Bone marrow (tissue), 2 donors: ENCODE results near the gene TFF1.
A peak's percentile ranks its signal among the peaks of the same experiment; 100 is the strongest.

ENCODE experiments used
- DNase-seq, 2 donors: peaks; one replicate each; lab custom pipeline; 2025; lab: John Stamatoyannopoulos, UW

The TFF1 gene

DNA sequence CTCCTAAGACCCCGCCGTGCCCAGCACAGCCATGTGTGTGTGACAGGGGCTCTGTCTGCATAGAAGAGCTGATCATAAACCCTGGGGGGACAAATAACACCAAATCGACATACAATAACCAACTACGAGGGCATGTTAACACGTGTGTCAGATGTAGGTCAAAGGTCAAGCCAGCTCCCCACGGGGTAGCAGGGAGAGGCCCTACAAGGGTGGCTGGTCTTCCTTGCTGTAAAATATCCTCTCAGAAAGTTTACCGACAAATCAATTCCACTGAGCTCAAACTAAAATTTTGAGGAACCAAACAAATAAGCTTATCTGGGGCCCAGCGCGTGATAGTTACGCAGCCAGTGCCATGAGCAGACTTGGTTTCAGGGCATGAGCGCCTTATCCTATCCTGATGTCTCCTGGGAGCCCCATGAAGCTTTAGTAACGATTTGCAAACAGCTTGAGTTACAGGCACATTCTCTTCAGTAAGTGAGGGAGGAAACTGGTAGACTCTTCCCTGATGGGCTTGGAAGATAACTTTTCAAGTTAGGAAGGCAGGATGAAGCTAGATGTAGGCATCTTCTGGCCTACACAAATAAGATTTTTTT is 32.2 kb upstream of the TFF1 start:
- DNase-seq = no peak

DNA sequence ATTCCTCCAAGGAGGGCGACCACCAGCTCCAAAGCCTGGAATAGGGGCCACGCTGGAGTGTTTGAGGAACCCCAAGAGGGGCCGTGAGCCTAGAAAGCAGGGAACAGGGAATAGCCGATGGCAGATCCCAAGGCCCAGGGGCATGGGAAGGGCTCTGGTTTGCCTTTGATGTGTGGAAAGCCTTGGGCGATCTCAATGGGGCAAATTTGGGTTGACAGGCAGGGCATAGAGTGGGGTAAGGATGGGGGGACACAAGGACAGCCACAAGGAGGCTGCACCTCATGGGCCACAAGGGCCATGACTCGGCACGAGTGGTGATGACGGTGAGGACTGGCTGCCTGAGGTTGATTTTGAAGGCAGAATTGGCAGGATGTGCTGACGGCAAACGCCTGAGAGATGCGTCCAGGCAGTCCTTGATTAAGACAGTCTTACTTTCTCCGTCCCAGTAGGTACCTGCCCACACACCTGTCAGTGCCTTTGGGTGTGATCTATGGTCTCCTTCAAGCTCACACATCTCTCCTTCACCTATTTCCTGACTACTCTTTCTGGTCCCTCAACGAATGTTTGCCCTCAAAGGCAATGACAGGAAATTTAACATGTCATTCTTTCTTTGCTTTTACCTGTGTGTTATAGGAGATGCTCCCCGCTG is 31.5 kb upstream of the TFF1 start:
- no peak for DNase-seq

DNA sequence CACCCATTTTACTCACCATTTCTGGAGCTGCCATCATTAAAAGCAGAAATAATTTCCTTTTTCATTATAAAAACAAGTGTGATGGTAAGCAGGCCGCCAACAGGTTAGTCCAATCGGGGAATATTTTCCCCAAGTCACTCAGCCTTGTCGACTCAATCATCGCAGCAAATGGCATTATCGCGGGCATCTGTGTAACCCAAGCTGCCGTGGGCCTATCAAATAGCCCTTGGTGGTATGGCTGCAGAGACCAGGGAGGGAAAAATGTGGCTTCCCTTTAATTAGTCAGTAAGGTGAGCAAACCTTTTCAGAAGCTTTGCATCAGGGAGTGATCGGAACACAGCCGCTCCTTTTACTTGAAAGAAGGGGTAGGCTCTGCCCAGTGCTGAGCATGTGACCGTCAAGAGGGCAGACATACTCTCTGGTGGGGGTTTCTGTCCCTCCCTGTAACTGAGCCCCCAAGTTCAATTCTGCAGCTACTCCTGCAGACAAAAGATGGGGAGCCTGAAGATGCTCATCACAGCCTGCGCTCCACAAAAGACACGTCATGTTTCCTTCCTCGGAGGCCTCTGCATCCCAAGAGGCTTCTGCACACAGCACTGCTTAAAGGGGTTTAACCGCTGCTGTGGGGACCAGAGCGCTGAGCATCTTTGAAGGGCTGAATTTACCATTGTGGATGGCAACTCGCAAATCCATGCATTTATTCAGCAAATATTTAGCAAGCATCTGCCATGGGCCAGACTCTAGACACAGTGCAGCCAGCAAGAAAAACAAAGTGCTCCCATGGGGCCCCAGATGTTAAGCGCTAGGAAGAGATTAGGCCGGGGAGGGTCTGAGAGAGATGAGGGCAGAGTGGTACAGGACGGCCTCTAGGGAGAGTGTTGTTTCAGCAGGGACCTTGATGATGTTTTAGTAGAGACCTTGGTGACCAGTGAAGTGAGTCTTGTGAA is 30.7 kb upstream of the TFF1 start:
- DNase-seq = no peak

DNA sequence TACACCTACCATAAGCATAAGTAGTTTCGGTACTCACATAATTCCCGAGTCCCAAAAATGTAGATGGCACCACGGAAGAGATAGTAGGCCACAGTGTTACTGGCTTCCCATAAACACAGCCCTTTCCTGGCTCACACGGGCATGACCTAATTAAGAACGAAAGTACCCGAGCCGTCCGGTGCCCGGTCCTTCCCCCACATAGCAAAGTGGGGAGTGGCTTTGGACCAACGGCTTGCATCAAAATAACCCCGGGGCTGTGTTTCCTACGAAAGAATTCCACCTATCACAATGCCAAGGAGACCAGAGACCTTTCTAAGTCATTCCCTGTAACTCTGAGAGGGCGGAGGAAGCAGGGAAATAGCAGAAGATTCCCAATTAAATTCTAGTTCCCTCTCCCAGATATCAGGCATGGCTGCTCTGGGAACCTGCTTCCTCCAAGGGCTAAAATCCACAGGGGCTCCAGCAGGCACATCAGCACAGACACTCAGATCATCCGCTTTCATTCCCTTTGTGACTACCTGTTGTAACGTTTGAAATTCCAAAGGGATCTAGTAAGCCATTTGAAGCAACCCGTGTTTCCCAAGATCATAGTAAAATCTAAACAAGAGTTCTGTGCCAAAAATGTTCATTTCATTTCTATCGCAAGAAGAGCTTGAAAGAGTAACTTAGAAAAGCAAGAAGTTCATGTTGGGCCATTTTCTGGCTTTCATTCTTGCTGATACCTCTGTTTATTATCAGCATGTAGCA is 29.7 kb upstream of the TFF1 start, which contains the start of gene TMPRSS3:
TSS of gene TMPRSS3 (minus strand) at position 148 of the 747 bp plus-strand sequence. CDS start 635 bp downstream, outside the sequence.
- DNase-seq = no peak

DNA sequence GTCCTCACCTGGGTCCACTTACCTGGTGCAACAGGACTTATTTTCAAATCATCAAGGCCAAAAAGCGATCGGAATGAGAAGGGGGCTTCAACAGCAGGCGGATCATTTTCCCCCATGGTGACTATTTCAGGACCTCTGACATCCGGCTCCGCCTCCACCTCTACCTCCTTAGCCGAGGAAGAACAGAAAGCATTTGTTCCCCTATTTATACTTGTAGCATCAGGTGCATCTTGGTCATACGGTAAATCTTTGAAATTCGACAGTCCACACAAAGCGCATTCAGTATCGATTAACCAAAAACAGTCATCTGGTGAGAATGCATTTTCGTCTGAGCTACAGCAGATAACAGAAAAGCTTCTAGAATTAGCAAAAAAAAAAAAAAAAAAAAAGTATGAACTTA is 29.0 kb upstream of the TFF1 start:
- no peak for DNase-seq

DNA sequence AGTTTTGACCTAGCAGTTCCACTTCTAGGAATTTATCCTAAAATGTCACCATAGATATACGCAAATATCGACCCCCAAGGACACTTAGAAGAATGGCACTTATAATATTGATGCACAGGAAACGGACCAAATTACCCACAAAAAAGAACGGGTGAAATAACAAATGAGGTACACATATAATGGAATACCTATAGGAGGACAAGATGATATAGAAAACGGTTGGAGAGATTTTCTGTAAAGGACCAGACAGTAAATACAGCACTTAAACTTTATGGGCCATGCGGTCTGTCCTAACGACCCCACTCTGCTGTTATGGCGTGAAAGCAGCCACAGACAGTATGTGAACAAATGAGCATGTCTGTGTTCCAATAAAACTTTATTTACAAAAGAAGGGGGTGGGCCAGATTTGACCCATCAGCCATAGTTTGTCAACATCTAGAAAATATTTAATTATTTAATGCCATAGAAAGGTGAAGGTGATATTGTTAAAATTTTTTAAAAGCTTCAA is 27.2 kb upstream of the TFF1 start:
- DNase-seq = no peak

DNA sequence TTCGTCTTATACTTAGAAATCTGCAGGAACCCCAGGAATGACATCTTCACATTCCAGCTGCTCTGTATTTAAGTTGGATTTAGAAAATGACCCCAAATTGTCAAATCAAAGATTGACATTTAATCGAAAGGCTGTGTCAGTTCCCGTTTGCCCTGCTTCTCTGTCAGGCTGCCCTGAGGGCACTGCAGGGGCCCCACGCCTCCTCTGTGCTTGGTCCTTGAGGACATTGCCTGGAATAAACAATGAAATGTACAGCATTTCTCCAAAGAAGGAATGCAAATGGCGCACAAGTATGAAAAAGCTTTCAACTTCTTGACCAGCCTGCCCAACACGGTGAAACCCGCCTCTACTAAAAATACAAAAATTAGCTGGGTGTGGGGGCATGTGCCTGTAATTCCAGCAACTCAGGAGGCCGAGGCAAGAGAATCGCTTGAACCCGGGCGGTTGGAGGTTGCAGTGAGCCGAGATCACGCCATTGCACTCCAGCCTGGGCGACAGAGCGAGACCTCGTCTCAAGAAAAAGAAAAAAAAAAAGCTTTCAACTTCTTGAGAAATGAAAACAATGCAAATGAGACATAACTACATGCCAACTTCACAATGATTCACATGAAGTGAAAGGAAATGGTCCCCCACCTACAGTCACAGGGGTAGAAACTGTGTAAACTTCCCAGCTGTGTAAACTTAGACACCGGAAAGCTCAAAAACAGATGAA is 26.6 kb upstream of the TFF1 start:
- no peak for DNase-seq

DNA sequence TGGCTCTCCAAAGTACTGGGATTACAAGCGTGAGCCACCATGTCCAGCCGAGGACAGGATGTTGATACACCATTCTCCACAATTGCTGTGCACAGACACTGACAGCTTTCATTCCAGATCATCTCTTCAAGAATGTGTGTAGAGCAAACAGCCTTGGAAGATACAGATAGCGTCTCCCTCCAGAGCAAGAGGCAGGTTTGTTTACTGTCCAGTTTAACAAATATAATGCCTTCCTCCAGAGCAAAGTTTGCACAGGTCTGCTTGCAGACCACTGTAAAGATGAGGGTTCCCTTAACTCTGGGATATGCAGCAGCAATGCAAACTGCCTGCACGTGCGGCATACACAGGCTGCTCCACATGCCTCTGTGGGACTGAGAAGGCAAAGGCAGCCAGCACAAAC is 25.0 kb upstream of the TFF1 start:
- no peak for DNase-seq

DNA sequence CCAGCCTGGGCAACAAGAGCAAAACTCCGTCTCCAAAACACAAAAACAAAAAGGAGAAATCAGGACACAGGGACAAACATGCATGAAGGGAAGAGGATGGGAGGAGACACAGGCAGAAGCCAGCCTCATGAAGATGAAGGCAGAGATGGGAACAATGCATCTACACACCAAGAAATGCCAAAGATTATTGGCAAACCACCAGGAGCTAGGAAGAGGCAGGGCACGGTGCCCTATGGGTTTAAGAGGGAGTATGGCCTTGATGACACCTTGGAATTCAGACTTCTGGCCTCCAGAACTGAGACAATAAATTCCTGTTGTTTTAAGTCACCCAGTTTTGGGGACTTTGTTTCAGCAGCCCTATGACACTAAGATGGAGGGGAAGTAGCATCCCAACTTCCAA is 24.4 kb upstream of the TFF1 start:
- no peak for DNase-seq

DNA sequence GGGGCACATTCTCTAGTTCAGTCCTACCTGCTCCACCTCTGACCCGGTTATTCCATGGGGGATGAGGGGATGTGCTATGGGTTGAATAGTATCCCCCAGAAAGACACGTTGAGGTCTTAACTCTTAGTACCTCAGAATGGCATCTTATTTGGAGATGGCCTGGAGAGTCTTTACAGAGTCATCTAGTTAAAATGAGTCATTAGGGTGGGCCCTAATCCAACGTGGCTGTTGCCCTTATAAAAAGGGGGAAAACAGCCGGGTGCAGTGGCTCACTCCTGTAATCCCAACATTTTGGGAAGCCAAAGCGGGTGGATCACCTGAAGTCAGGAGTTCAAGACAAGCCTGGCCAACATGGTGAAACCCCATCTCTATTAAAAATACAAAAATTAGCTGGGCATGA is 23.9 kb upstream of the TFF1 start:
- DNase-seq = no peak

DNA sequence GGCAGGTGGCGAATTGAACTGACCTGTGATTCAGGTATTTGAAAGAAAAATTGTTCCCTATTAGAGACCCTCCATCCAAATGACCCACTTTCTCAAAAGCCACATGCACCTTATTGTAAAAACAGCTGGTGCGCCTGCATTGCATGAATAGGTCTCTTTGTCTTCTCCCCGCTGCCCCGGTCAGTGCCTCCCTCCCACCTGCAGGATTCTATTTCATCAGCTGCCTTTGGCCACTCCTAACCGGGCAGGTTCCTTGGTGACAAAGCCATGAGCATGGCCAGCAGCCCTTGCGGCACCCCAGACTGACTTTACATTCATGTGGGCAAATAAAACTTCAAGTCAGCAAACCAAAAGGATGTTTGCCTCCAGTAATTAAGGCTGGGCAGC is 23.1 kb upstream of the TFF1 start:
- DNase-seq = no peak

DNA sequence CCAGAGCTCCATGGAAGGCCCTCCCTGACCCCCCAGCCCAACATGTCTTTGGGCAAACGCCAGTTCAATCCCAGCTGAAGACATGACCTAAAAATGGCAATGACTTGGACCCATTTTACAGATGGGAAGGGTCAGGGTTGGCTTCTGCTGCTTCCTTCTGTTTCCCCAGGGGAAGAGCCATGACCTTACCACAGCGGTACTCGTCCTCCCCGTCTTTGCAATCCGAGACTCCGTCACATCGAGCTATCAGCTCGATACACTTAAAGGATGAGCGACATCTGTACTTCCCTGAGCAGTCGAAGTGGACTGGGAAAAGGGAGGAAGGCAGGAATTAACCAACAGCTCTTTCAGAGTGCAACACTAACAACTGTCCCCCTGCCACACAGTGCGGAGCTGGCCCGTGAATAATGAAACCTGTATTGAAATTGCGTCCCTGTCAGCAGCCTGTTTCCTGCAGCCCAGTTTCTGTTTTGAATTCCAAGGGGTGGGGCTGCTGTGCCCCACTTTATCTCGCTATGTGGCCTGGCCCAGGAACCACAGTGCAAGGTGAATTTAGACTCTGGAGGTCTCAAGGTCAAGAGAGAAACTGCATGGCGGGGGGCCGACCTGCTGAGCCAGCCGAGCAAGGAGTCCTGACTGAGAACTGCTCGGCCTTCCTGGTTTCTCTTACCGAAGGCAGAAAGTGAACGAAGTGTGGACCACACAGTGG is 22.6 kb upstream of the TFF1 start:
- no peak for DNase-seq

DNA sequence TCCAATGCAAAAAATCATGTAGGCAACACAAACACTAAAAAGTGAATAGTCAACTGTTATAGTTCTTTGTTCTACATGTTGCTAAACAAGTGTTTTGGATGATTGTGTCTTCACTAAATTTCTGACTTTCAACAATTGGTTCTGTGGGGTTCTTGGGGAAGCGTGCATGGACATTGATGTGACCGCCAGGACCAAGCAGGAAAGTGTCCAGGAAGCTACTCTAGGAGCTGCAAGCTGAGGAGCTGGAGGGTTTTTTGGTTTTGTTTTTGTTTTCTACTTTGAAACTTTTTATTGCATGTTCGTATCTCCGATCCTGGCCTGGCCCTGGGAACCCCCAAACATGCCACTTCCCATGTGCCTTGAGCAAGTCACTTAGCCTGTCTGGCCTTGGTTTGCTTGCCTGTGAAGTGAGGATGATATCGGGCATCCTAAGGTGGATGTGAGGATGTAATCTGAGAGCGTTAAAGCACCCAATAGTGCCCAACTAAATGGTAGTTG is 21.6 kb upstream of the TFF1 start:
- no peak for DNase-seq

DNA sequence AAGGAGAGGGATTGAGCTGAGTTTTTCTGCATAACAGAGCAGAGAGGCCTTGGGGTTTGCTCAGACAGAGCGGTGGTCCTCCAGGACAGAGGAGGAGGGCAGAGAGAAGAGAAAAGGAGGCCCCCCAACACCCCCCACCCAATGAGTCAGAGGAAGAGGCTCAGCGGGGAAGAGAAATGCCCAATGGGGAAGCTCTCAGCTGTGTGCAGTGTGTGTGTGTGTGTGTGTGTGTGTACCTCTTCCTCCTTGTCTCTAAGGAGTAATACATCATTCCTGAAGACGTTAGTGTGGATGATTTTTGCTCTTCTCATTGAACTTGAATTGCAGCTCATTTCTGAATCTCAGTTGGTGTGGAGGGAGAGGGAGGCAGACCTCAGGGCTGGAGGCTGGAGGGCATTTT is 20.8 kb upstream of the TFF1 start:
- peak in 1 of 2 donors; percentile 50 for DNase-seq

DNA sequence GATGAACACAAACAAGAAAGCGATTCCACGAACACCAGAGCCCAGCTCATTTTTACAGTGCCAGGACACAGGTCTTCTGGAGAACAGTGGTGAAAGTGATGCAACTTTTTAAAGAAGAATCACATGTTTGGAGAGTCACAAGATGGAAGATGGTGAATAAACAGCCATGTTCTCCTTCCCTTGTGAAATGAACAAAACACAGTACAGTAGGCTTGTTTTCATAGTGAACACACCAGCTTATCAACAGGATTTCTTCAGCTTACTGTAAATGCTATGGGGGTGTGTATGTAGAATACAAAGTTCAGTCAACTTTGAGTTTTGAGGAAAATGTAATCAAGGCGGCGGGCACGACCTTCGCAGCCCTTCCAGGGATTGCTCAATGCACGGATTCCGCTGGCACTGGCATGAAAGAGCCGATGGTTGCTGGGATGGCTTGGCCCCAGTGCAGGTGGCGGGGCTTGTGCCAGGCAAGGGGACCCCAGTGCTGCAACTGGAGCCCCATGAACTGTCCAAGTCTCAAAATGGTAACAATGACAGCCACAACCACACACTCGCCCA is 19.8 kb upstream of the TFF1 start:
- DNase-seq = no peak

DNA sequence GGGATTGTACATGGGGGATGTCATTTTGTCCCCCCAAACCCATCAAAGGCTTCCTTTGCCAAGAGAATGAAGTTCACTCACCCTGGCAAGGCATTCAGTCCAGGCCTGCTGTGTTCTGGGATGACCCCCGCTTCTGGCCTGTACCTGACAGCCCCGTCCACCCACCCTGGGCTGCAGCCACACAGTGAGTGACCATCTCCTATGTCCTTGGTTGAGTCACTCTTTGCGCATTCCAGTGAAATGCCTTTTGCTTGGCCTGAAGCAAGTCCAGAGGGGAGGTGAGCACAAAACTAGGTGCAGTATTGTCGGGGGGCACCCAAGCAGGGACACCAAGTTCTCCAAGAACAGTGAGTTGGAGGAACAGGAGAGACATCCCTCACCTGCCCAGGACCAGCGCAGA is 19.3 kb upstream of the TFF1 start:
- DNase-seq = no peak

DNA sequence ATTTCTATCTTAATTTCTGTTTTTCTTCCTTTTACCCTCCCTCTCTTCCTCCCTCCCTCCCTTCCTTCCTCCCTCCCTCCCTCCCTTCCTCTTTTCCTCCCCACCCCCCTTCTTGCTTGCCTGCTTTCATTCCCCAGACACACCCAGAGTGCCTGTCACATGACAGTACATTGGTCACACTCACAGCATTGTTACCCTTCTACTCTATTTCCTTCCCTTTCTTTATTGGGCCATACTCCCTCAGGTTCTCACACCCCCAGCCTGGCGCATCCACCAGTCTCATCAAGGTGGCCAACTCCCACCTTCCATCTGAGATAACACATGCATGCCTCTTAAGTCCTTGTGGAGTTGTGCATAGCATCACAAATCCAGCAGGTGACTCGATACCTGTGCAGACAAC is 18.7 kb upstream of the TFF1 start:
- no peak for DNase-seq

DNA sequence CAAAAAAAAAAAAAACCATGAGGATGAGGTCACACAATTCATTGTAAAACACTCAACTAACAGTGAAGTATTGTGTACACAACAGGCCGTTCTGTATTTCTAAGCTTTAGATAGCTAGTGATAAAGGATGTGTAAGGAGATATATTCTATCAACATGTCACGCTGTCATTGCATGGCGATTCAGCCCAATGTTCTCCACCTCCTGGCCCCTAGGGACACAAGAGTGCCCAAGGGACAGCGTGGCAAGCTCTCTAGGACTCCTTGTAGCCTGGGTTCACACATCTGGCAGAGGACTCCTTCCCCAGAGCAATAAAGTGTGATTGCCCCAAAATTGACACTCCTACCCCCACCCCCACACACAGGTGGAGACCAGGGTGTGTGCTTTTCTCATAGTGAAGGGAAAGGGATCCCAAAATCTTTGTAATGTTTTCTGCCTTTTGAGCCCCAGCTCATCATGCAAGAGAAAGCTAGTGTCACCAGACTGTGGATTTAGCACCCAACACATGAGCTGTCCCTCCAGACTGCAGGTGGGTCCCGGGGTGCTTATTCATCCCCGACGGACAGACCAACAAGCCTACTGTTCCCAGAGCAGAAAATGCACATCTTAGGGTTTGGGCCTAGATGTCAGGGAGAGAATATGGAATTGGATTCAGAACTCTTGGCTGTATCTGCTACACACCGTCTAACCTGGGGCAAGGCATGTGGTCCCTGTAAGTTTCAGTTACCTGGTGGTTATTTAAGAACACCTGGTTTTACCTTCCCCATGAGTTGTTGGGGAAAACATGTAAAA is 18.0 kb upstream of the TFF1 start:
- no peak for DNase-seq

DNA sequence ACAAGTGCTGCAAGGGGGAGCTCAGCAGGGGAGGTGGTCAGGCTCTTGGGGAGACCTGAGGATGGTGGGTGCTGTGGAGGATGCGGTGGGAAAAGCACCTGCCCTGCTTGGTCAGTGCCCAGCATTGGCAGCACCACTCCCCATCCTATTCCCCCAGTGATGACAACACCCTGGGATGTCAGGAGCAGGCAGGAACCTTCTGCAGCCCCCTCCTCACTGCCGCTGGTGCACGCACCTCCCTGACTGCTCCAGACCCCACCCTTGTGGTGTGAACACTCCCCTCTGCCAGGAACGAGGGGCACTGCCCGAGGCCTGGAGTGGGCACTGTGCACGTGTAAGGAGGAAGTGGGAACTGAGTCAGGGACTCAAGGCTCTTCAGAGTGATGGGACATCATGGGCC is 17.0 kb upstream of the TFF1 start:
- DNase-seq = no peak
